ENCODE results near the gene SYNE1.

- no peak for TF ChIP-seq EP300 (IDR thresholded peaks at IDR 0.05)
- no peak for TF ChIP-seq POLR2AphosphoS5 (IDR thresholded peaks at IDR 0.05)
Observed at GRCh38 chr6:152110886-152111820, 526.0 kb downstream of the SYNE1 start.

Data from upper lobe of left lung (tissue), 4 donors.